Activated CD4-positive, alpha-beta T cell treated with anti-CD3 and anti-CD28 coated beads, Interleukin-2, amount 50 U/mL, for 24 hours (primary cell): ENCODE results near the gene MYH9.
A peak's percentile ranks its signal among the peaks of the same experiment; 100 is the strongest.

Experiments
- DNase-seq, 2 donors: peaks; one replicate each; pipeline ENCODE4 v3.0.0-alpha.2; 2020; ENCODE audit warnings: low read depth in 1 of 2, low spot score in 1 of 2

The MYH9 gene

GRCh38 chr22:36369004-36369921, 18.5 kb downstream of the MYH9 start:
- DNase-seq, result no peak

DNA sequence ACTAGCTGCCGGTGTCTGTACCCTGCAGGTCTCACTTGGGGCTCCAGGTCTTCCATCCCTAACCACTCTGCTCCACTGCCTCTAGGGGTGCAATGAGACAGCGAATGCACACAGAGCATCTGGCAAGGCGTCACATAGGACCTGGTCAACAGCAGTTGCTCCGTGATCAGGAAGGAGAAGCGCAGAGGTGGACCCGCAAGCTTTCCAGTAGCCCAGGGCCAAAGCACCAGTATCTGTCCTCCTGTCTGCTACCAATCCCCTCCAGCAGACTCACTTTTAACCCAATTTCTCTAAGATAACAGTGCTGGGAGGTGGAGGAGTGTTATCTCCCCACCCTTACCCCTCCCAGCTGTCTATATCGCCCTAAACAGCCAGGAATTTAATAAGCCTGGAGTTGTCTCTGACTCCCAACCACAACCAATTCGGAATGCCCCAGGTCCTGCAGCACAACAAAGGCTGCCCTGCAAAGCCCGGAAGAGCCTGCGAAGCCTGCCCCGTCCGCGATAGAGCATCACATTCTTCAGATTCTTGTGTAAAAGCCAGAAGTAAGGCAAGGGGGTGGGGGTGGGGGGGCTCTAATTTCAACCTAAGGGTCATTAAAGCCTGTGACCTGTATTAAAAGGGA, 19.3 kb downstream of the MYH9 start:
- DNase-seq, result no peak

- no peak for DNase-seq
Measured at GRCh38 chr22:36367479-36367878, 20.3 kb downstream of the MYH9 start.

DNA sequence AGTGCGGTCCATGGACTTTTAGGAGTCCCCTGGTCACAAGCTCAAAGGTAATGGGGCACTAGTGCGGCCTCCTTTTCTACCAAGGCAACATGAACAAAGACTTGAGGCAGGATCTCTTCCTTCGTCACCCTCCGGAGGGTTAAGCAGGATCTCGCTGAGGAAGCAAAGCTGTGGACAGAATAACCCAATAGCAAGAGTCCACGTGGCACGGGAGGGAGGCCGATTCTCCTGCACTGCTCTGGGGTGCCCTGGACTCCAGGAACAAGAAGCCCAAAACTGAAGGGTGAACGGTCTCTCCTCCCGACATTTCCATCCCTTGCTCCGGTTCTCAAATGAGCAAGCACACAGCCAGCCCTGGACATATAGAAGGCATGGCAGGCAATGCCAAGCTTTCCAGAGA, 20.7 kb downstream of the MYH9 start:
- no peak for DNase-seq

DNA sequence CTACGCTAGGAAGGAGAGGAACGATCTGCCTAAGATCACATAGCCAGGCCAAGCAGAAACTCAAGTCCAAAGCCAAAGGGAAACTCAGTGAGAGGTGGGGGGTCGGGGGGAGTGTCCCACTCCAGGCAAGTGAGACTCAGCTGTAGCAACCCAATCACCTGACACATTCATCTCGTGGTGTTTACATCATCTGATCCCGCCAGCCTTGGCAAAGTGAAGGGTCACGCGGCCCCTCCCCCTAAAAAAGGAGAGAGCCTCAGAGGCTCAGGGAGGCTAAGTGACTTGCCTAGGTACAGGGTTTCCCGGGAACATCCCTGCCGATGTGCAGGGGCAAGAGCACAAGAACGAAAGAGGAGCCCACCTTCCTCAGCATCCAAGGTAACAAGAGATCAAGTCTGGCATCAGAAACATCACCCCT, 21.5 kb downstream of the MYH9 start:
- DNase-seq, result no peak

- DNase-seq, result peak; percentile 67 to 90
Measured at GRCh38 chr22:36365020-36365411, 22.8 kb downstream of the MYH9 start.

- no peak for DNase-seq
Measured at GRCh38 chr22:36364255-36365019, 23.3 kb downstream of the MYH9 start.

DNA sequence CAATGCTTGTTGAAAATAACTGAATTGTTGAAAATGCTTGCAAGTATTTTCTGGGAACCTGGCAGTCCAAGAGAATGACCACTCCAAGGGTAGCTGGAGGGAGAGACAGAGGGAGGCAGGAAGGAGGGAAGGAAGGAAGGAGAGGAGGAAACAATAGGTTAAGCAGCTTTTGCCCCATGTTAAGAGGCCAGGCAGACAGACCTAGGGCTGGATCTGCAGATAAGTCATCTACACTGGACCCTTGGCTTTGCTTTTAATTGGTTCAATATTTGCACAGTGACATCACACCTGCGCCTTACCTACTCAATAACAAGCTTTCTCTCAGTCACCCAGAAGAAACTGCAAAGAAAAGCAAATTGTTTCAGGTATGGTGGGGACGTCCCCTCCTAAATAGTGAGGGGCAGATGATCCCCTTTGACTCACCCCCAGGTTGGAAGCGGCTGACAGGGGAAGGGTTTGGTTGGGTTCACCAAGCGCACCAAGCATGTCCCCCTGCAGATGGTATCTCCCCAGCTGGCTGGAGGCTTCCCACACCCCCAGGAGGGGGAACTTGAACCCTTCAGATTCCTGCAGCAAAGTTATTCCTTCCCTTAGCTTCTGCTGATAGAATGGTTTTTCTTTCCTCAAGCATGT, 24.3 kb downstream of the MYH9 start:
- DNase-seq, result no peak

- DNase-seq, result no peak
Measured at GRCh38 chr22:36362932-36363331, 24.8 kb downstream of the MYH9 start.

DNA sequence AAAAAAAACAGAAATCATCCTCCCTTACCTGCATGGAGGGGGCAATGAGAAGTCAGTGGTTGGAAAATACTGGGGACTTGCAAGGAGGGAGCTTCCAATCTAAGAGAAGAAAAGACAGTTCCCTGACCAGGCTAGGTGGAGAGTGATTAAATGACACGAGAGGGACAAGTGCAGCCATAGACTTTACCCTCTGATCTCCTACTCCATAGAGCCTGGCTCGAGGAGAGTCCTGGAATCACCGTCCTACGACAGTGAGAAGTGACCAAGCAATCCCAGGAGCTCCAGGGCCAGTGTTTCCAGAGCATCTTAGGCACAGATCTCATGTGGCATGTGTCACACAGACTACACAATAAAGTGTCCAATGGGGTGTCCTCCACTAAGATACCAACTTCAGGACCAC, 25.7 kb downstream of the MYH9 start:
- no peak for DNase-seq

GRCh38 chr22:36360871-36361383, 26.8 kb downstream of the MYH9 start:
- no peak for DNase-seq

GRCh38 chr22:36360011-36360410, 27.8 kb downstream of the MYH9 start:
- no peak for DNase-seq

DNA sequence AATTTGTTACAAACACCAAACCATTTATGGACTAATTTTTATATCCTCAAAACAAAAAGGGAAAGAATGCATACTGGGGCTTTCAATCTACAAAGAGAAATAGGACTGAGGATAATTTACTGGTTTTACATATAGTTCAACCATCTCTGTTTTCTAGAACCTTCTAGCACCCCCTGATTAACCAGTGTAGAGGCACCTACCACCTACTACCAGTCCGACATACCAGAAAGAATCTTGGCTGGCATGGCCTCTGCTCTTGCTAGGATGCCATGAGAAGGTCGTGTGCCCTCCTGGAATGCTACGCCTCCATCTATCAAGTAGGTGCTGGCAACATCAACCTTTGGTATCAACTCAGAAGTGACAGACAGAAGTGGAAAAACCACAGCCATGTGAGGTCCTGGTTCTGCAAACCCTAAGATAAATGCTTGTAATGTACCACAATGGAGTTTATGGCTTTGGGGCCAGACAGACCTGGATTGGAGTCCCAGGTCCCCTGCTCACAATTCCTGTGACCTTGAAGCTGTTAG, 28.2 kb downstream of the MYH9 start:
- no peak for DNase-seq

DNA sequence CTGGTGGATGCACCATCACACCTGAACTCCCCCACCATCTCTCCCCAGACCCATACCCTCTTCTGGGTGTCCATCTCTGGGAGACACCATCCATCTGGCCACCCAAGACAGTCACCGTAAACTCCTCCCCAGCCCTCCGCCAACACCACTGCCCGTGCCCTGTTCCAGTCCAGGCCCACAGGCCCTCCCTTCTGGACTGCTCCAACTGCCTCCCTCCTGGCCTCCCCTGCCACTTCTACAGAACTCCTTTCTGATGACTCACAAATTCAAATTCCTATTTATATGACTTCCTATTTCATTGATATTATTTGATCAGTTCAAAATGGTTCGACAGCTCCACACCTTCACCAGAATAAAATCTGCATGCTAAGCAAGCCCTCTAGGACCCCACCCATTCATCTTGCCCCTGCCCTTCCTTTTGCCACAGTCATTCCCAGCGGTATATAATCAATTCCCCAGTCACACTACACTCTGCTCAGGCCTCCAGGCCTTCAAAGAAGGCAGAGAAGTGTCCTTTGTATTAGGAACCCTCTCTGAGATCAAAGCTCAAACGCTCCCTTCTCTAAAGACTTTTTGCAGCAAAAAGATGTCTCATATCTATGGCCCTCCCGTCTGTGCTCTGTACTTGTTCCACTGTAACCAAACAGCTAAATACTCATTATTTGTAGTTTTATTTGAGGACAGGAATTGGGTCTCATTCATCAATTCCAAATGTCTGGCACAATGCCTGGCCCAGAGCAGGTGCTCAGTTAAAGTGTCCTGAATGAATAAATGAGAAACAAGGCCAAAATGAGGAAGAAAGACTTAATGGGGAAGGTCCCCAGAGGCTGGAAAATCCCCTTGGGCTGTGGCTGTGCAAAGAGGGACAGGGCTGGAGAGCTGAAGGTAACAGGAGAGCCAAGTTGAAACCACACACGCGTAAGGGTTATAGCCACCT, 29.0 kb downstream of the MYH9 start:
- no peak for DNase-seq

DNA sequence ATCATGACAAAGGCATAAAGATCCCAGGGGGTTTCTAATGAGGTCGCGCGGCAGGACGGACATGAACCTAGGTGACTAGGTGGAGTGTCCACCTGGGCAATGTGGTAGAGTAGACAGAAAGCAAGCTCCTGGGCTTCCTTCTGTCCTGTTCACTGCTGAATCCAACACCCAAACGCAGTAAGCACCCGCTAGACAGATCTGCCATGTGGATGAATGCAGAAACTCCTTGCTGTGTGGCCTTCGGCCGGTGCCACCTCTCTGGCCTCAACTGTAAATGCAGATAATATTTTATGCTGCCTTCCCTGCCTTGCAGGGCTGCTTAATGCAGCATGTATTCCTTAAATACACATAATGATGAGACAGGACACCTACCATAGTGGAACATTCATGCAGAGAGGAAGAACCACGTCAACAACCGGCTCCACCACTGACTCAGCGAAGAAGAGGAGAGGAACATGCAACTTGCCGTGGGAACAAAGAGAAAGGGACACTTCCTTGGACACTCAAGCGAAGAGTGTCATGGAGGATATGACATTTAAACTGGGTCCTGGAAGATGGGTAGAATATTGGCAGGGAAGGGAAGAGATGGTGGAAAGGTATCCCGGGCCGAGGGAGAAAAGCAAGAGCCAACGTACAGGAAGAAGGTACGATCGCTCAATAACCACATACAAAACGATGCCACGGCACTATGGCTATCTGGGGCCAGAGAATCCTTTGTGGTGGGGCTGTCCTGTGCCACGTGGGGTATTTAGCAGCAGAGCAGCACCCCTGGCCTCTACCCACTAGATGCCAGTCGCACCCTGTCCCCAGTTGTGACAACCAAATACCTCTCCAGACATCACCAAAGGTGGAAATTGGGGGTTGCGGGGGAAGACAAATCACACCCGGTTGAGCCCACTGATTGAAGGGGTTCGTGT, 30.8 kb downstream of the MYH9 start:
- DNase-seq, result peak in 1 of 2 donors; percentile 52

DNA sequence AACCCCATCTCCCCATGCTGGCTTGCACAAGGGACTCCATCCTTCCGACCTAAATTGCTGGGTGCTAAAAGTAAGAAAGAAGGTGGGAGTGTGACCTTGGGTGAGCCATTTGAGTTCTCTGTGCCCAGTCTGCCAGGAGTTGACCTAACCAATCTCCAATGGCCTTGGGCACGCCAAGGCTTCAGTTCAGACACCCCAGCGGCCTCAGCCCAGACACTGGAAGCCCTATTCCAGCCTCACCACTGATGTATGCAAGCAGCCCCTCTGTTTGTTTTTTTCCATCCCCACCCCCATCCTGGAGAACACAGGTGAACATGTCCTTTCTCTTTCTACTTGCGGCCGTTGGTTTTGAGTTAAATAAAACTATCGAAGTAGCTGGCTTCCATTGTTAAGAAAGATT, 31.9 kb downstream of the MYH9 start:
- DNase-seq, result no peak

DNA sequence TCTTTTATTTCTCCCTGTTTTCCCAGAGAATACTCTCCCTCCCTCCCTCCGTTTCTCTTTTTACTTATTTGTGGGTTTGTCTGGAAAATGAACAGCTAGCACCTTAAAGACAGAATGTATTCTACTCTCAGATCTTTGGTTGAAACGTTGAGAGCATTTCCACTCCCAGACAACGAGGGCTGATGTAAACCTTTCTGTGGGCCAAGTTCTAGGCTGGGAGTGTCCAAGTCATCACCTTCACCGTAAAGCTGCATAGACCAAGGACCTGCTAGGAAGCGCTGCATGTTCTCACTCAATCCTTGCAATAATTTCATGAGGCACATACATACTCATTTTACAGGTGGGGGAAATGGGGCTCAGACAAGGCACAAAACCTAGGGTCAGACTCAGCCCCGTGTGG, 32.4 kb downstream of the MYH9 start:
- no peak for DNase-seq

GRCh38 chr22:36352803-36353507, 34.8 kb downstream of the MYH9 start:
- no peak for DNase-seq
